OCI-LY3 (cell line): ENCODE results near the gene COLEC11.
"Not testable (repeated sequence)": the region's sequence is repeated elsewhere in the genome, so short reads cannot be mapped to it uniquely, and the experiment has no call there.

Experiments
- H2AFZ ChIP-seq: fragments of 200-600, 300-600 bp; shearing (Covaris generic); 2 replicates; pipeline ENCODE4 v1.6.0; 2014; ENCODE audit warnings: antibody characterized with exemption, low read depth, low read length
- H3K27ac ChIP-seq: fragments of 200-600, 300-600 bp; sonication (generic); 2 replicates; pipeline ENCODE4 v1.5.1; 2014; ENCODE audit warnings: mild to moderate bottlenecking, low read length, moderate library complexity, mixed read lengths
- H3K27me3 ChIP-seq: fragments of 200-600, 300-600 bp; sonication (generic); 2 replicates; pipeline ENCODE4 v1.6.1; 2014; ENCODE audit warnings: low read depth, low read length, mixed read lengths
- H3K36me3 ChIP-seq: fragments of 200-600, 300-600 bp; sonication (generic); replicated peaks from 2 replicates; pipeline ENCODE3; 2014; ENCODE audit warnings: low read depth, low read length, mixed read lengths
- H3K4me1 ChIP-seq: fragments of 300-600, 200-600 bp; sonication (generic); 2 replicates; pipeline ENCODE4 v1.6.1; 2014; ENCODE audit warnings: low read length, mixed read lengths
- H3K4me2 ChIP-seq: fragments of 200-600, 300-600 bp; sonication (generic); 2 replicates; pipeline ENCODE4 v1.6.1; 2014; ENCODE audit warnings: low read length, mixed read lengths
- H3K4me3 ChIP-seq: fragments of 300-600, 200-600 bp; sonication (generic); 2 replicates; pipeline ENCODE4 v1.5.1; 2014; ENCODE audit warnings: antibody characterized with exemption, mild to moderate bottlenecking, low read length, moderate library complexity
- H3K79me2 ChIP-seq: fragments of 300-600, 200-600 bp; shearing (Covaris generic); 2 replicates; pipeline ENCODE4 v1.6.1; 2014; ENCODE audit warnings: mild to moderate bottlenecking, low read length, mixed read lengths
- H3K9ac ChIP-seq: fragments of 300-600, 200-600 bp; shearing (Covaris generic); 2 replicates; pipeline ENCODE4 v1.6.0; 2014; ENCODE audit warnings: mild to moderate bottlenecking, low read length, moderate library complexity
- H3K9me3 ChIP-seq: fragments of 200-600, 300-600 bp; shearing (Covaris generic); 2 replicates; pipeline ENCODE4 v1.6.1; 2014; ENCODE audit warnings: low read length, mixed read lengths; ENCODE audit not compliant: insufficient read depth
- H4K20me1 ChIP-seq: fragments of 200-600, 300-600 bp; sonication (generic); 2 replicates; pipeline ENCODE4 v1.6.1; 2016; ENCODE audit warnings: low read length, mixed read lengths; ENCODE audit not compliant: insufficient read depth
- EZH2phosphoT487 ChIP-seq: fragments of 200-600 bp; shearing (Covaris generic); IDR thresholded peaks from 2 replicates; pipeline ENCODE4 v1.6.1; 2018; ENCODE audit warnings: antibody characterized with exemption, mixed run types, low read depth
- TF ChIP-seq, protein P1 (sequence below): fragments of 200-600, 300-600 bp; sonication (generic); IDR thresholded peaks from 2 replicates; pipeline ENCODE4 v1.5.1; 2014; ENCODE audit warnings: antibody characterized with exemption, low read length, low read depth

Gene COLEC11

DNA sequence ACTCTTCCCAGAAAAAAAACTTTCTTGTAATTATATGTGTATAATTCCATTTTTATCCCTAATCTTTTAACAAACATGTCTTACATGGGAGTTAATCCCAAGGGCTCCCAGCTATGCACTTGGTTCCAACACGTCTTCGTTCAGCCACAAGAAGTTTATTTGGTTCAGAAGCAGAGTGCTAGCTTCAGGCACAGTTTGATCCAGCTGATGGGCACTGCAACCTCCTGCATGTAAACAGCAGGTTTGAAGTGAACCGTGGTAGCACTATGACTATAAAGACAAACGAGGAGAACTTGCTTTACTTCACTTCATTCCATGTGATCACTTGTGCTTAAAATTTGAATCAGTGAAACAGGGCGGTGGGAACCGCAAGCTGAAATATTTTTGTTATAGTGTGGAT is 29.8 kb upstream of the COLEC11 start:
- H3K27me3 ChIP-seq = no peaks in the 10 kb centered on the region
- H3K9ac ChIP-seq = no peak overlapping the region
- no peaks in the 10 kb centered on the region for H3K9me3 ChIP-seq
- peaks cover 17% of the 10 kb centered on the region for H3K36me3 ChIP-seq
- H4K20me1 ChIP-seq = no peaks in the 10 kb centered on the region
- H3K4me2 ChIP-seq = no peak overlapping the region
- TF ChIP-seq EZH2phosphoT487 = no peak
- TF ChIP-seq, protein P1, sequence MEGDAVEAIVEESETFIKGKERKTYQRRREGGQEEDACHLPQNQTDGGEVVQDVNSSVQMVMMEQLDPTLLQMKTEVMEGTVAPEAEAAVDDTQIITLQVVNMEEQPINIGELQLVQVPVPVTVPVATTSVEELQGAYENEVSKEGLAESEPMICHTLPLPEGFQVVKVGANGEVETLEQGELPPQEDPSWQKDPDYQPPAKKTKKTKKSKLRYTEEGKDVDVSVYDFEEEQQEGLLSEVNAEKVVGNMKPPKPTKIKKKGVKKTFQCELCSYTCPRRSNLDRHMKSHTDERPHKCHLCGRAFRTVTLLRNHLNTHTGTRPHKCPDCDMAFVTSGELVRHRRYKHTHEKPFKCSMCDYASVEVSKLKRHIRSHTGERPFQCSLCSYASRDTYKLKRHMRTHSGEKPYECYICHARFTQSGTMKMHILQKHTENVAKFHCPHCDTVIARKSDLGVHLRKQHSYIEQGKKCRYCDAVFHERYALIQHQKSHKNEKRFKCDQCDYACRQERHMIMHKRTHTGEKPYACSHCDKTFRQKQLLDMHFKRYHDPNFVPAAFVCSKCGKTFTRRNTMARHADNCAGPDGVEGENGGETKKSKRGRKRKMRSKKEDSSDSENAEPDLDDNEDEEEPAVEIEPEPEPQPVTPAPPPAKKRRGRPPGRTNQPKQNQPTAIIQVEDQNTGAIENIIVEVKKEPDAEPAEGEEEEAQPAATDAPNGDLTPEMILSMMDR = no peak
- H3K79me2 ChIP-seq = no peaks in the 10 kb centered on the region
- peaks cover 5% of the 10 kb centered on the region; the same call in 1 of the 2 replicates for H3K4me1 ChIP-seq
- no peak overlapping the region for H3K4me3 ChIP-seq
- no peak overlapping the region for H2AFZ ChIP-seq
- H3K27ac ChIP-seq = no peak overlapping the region

DNA sequence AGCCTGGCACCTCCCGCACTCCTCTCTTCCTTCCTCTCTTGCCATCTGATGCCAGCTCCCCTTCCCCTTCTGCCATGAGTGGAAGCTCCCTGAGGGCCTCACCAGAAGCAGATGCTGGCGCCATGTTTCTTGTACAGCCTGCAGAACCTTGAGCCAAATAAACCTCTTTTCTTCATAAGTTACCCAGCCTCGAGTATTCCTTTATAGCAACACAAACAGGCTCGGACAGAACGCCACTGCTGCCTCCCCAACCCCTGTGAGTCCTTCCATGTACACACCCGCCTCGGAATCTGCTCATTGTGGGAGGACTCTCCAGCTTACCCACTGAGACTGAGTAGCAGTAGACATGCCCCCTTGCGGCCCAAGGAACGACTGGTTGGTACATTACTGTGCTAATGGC is 28.1 kb upstream of the COLEC11 start:
- peaks cover 5% of the 10 kb centered on the region; the same call in 1 of the 2 replicates for H3K4me1 ChIP-seq
- peaks cover 11% of the 10 kb centered on the region for H3K36me3 ChIP-seq
- H3K4me2 ChIP-seq = no peak overlapping the region

DNA sequence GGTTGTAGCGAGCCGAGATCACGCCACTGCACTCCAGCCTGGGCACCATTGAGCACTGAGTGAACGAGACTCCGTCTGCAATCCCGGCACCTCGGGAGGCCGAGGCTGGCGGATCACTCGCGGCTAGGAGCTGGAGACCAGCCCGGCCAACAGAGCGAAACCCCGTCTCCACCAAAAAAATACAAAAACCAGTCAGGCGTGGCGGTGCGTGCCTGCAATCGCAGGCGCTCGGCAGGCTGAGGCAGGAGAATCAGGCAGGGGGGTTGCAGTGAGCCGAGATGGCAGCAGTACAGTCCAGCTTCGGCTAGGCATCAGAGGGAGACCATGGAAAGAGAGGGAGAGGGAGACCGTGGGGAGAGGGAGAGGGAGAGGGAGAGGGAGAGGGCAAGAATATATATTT is 25.3 kb upstream of the COLEC11 start:
- not testable (repeated sequence) for H3K27ac ChIP-seq, H3K27me3 ChIP-seq, H3K9me3 ChIP-seq, H3K4me3 ChIP-seq, H3K4me1 ChIP-seq, H4K20me1 ChIP-seq, H3K36me3 ChIP-seq, H3K79me2 ChIP-seq, H2AFZ ChIP-seq, H3K4me2 ChIP-seq, H3K9ac ChIP-seq

More for the DNA sequence above, 28.1 kb upstream of the COLEC11 start:
- Histone ChIP-seq H3K27me3 (no peaks in the 10 kb centered on the region), H2AFZ (no peak overlapping the region), H4K20me1 (no peaks in the 10 kb centered on the region), H3K79me2 (no peaks in the 10 kb centered on the region), H3K9me3 (no peaks in the 10 kb centered on the region), H3K27ac (no peak overlapping the region), H3K4me3 (no peak overlapping the region), H3K9ac (no peak overlapping the region)
- no peak for TF ChIP-seq EZH2phosphoT487
- TF ChIP-seq, protein P1 = no peak

DNA sequence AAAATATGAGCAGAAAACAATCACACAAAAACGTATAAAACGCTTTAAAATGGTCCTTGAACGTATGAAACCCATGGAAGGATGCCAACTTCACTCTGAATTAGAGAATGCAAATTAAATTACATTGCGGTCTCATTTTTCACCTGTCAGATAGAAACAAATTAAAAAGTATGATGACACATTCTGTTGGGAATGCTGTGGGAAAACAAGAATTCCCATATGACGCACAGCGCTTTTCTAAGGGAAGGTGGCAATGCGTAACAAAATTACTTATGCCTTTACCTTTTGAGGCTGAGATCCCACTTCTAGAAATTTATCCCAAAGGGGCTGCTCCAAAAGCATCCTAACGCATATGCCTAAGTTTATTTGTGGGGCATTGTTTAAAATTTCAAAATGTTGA is 23.6 kb upstream of the COLEC11 start:
- no peak overlapping the region for H3K4me3 ChIP-seq
- H4K20me1 ChIP-seq = peaks cover 7% of the 10 kb centered on the region; the same call in 1 of the 2 replicates
- H3K27me3 ChIP-seq = no peaks in the 10 kb centered on the region
- H3K4me1 ChIP-seq = peaks cover 5% of the 10 kb centered on the region
- H2AFZ ChIP-seq = no peak overlapping the region
- H3K9me3 ChIP-seq = no peaks in the 10 kb centered on the region
- H3K9ac ChIP-seq = no peak overlapping the region
- no peak overlapping the region for H3K4me2 ChIP-seq
- peaks cover 13% of the 10 kb centered on the region for H3K79me2 ChIP-seq
- no peak overlapping the region for H3K27ac ChIP-seq
- H3K36me3 ChIP-seq = peaks cover 7% of the 10 kb centered on the region
- TF ChIP-seq, protein P1 = no peak
- no peak for TF ChIP-seq EZH2phosphoT487

DNA sequence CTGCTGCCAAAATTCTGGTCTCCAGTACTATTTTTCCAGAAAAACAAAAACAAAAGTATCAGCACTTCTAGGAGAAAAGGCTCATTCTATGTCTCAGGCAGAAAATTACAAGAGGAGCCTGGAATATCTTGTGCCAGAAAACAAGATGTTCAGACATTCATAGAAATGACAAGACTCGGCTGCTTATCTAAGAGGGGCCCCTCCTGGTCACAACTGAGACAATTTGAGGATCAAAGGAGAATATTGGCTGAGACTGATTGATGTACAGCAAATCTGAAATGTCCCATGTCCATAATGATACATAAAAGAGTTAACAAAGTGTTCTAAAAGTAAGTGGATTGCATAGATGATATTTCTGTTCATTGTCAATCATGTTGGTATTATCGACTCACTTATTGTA is 22.3 kb upstream of the COLEC11 start:
- no peaks in the 10 kb centered on the region for H3K27me3 ChIP-seq
- no peak for TF ChIP-seq EZH2phosphoT487
- TF ChIP-seq, protein P1 = no peak
- peaks cover 17% of the 10 kb centered on the region for H3K4me1 ChIP-seq
- H3K36me3 ChIP-seq = peaks cover 19% of the 10 kb centered on the region
- H3K79me2 ChIP-seq = peaks cover 26% of the 10 kb centered on the region
- H4K20me1 ChIP-seq = peaks cover 19% of the 10 kb centered on the region
- no peak overlapping the region for H3K4me2 ChIP-seq
- H2AFZ ChIP-seq = no peak overlapping the region
- H3K9ac ChIP-seq = no peak overlapping the region
- no peaks in the 10 kb centered on the region for H3K9me3 ChIP-seq
- no peak overlapping the region for H3K4me3 ChIP-seq
- H3K27ac ChIP-seq = no peak overlapping the region
